Choroid plexus epithelial cell (primary cell): ENCODE measurements around the gene MAFG.
"Not testable (repeated sequence)": the region's sequence is repeated elsewhere in the genome, so short reads cannot be mapped to it uniquely, and the experiment has no call there.

ENCODE experiments used
- DNase-seq: peaks from one replicate; pipeline ENCODE4 v3.0.0-alpha.2; 2010; ENCODE audit warnings: low read depth
- H3K4me3 ChIP-seq: 2 replicates; pipeline ENCODE4 v1.5.1; 2011; ENCODE audit warnings: low read depth, mild to moderate bottlenecking, control low read depth, low read length, moderate library complexity
- TF ChIP-seq, protein P1 (sequence below): conservative IDR thresholded peaks from 2 replicates; pipeline ENCODE4 v1.5.1; 2011; ENCODE audit warnings: low read depth, mild to moderate bottlenecking, control low read depth, inconsistent platforms, low read length, moderate library complexity

The MAFG gene

DNA sequence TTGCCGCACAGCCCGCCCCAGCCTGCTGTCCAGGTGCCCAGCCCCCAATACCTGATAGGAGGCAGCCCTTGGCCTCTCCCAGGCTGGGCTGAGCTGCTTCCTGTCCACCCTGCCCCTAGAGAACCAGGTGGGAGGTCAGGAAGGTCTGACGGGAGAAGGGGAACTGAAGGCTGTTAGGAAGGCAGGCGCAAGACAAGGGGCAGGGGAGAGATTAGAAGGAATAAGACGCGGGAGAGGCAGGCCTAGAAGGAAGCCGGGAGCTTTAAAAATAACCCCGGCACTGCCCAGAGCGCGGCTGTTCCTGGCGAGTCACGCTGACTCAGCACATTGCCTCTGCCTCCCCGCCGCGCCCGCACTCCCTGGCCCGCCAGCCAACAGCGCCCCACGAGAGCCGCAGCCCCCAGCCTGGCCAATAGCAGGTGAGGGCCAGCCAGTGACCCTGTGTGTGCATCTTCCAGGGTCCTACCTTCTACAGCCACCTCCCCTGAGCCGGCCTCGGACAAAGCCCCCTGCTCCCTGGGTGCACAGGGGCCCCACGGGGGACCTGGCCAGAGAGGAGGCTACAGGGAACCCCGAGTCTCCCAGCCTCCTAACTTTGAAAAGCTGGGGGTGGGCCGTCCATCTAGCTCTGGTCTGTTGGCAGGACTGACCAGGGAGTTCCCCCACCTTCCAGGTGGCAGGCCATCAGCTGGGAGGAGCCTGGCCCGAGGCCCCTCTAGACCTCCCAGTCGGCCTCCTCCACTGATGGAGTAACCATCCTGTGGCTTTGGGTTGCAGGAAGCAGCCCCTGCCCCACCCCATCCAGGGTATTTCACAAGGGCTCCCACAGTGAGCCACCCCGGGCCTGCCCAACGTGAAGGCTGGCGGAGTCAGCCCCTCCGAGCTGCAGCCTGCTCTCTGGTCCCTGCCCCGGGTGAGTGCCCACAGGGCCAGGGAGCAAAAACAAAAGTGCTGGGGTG lies 4.0 kb downstream of the MAFG start:
- peak; percentile 88 for DNase-seq
- TF ChIP-seq, protein P1, sequence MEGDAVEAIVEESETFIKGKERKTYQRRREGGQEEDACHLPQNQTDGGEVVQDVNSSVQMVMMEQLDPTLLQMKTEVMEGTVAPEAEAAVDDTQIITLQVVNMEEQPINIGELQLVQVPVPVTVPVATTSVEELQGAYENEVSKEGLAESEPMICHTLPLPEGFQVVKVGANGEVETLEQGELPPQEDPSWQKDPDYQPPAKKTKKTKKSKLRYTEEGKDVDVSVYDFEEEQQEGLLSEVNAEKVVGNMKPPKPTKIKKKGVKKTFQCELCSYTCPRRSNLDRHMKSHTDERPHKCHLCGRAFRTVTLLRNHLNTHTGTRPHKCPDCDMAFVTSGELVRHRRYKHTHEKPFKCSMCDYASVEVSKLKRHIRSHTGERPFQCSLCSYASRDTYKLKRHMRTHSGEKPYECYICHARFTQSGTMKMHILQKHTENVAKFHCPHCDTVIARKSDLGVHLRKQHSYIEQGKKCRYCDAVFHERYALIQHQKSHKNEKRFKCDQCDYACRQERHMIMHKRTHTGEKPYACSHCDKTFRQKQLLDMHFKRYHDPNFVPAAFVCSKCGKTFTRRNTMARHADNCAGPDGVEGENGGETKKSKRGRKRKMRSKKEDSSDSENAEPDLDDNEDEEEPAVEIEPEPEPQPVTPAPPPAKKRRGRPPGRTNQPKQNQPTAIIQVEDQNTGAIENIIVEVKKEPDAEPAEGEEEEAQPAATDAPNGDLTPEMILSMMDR: no peak
- H3K4me3 ChIP-seq: peak overlapping the region; percentile 44

DNA sequence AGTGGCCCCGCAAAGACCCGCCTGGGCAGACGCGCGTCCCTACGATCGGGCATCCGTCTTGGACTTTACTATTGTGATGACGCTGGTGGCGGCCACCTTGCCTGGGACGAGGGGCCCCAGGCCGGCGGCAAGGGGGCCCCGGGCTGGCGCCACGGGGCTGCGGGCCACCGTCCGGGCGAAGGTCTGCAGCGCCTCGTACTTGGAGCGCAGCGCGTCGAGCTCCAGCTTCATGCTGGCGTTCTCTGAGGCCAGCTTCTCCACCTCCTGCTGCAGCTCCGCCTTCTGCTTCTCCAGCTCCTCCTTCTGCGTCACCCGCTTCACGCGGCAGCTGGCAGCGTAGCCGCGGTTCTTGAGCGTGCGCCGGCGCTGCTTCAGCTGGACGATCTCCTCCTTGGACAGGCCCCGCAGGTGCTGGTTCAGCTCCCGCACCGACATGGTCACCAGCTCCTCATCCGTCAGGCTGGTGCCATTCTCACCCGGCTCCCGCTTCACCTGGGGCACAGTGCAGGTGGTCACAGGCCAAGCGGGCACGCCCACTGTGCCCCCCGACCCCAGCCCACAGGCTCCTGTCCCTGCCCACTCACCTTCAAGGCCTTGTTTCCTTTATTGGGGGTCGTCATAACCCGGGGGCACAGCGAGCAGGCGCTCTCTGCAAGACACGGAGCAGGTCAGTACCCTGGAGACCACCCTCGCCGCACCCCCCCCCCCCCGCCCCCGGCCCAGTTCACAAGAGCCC lies 4.8 kb downstream of the MAFG start:
- TF ChIP-seq, protein P1: no peak
- no peak for DNase-seq
- peak overlapping the region; percentile 44 for H3K4me3 ChIP-seq

DNA sequence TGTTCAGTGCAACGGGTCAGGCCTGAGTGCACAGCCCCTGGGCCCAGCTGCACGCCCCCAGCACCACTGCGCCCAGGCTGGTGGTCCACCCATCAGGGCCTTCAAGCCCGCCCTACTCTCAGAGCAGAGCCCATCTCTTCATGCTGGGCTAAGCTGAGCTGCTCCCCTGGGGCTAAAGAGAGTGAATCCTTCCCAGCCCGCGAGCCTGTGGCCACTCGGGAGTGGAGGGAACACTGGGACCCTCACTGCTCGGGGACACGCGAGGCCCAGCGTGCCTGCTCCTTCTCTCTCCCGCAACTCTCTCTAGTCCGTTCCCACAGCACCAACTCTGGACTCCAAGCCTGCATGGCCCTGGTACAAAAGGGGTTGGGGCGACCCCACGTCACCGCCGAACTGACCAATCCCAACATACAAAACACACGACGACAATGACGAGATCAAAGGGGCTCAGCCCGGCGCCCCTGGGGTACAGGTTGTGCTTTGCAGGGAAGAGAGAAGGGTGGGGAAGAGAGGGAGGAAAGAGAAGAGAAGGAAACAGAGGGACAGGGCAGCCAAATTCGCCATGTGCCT lies 5.5 kb downstream of the MAFG start:
- no peak for DNase-seq
- H3K4me3 ChIP-seq: no peak overlapping the region
- TF ChIP-seq, protein P1: no peak

DNA sequence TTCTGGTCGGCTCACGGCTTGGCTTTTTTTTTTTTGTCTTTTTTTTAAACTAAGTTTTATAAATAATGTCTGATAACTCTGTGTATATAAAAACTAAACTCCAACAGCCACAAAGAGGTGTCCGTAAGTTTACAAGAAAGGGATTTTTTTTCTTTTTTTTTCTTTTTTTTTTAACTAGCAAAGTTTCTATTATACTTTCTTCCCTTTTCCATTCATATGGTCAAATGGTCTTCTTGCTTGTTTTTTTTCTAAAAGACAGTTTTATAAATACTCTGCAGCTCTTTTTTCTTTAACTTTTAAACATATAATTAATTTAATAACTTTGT lies 6.0 kb downstream of the MAFG start:
- TF ChIP-seq, protein P1: no peak
- H3K4me3 ChIP-seq: no peak overlapping the region
- DNase-seq: no peak

DNA sequence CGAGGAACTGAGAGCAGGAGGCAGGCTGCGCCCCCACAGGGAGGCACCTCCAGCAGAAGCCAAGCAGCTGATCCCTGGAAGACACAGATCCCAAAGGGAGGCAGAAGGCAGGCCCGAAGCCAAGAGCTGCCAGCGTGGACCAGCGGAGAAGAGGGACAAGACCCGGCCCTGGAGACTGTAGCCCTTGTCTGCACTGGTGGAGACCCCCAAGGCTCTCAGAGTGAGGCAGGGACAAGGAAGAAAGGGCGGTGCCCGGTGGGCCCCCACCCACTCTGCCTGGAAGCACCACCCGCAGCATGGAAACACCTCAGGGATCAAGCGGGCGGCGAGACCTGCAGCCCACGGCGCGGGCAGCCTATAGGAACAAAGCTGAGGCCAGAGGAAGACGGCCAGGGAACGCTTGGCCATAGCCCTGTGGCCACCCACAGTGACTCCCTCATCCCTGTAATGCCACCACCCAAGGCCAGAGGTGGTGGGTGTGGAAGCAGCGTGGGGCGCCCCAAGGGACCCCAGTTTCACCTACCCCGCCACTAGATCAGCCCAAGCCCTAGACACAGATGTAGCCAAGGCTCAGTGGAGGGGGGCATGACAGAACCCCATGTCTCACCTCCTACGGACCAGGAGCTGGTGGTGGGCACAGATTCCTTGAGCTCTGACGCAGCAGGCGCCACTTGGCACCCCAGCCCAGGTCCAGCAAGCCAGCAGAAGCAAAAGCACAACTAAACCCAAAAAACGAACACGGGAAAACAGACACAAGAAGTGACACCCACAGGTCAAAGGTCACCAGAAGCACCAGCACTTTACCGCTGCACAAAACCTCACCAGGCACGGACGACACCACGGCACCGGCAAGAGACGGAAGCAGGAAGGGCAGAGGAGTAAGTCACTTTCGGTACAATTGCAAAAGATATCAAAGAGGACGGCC lies 6.7 kb downstream of the MAFG start:
- DNase-seq: no peak
- no peak overlapping the region for H3K4me3 ChIP-seq
- TF ChIP-seq, protein P1: no peak

DNA sequence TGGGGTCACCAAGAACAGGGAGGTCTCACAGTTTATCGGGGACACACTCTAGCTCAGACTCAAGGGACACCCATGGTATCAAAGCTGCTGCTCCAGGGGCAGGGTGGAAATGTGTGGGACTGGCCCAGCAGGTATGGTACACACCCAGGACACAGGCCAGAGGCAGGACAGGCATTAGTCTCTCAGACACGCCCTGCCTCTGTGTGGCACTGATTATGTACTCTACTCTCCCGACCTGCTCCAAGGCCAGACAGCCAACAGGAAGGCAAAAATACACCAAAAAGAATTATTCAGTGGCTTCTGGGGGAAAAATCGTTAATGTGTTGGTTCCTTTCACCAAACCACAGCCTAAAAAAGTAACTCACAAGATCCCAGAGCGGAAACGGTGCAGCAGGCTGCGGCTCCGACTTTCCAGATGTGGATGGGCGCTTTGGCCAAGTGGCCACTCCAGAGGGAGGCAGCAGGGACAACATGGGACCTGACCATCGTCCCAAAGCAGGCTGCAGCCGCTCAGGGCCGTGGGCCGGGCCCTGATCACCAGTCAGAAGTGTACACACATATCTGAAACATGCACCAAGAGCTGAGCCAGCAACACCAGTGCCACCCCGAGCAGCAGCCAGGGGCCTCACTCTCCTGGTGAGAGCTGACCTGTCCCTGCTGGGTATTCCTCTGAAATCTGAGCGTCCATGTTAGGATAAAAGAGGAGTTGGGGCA lies 8.5 kb downstream of the MAFG start:
- no peak overlapping the region for H3K4me3 ChIP-seq
- DNase-seq: no peak
- TF ChIP-seq, protein P1: no peak

DNA sequence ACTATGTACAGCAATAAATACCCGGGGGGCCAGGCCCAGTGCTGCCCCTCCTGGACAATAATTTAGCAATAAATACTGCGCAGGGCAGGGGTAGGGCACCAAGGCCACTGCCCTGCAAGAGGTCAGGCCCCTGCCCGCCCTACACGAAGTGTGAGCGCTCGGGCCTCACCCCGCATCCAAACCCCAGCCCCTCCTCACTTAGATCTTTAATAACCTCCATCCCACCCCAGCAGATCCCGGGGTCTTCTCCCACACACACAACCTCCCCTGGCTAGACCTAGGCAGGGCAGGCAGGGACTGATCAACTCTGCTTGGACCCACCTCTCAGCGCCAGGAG lies 9.2 kb downstream of the MAFG start:
- H3K4me3 ChIP-seq: peak overlapping the region; percentile 8
- not testable (repeated sequence) for DNase-seq
